PC-9 (cell line): Measurements from ENCODE around the gene FAM237B.

Experiments
- CTCF ChIP-seq: fragments of 200-600 bp; sonication (generic); conservative IDR thresholded peaks from 2 replicates; pipeline ENCODE4 v1.6.1; 2017; ENCODE audit warnings: mixed run types, antibody characterized with exemption, mild to moderate bottlenecking, moderate library complexity
- EZH2 ChIP-seq: fragments of 200-600 bp; sonication (generic); IDR thresholded peaks from 2 replicates; pipeline ENCODE4 v1.8.0; 2017; ENCODE audit warnings: antibody characterized with exemption, low read depth

- peak; percentile 64 for TF ChIP-seq CTCF
- TF ChIP-seq EZH2, result no peak
Measured at GRCh38 chr7:90298145-90299038, 22.7 kb downstream of the FAM237B start.
